GM12873 (cell line): Measurements from ENCODE around the gene GRIFIN.

Experiments used
- CTCF ChIP-seq: IDR thresholded peaks from 2 replicates; pipeline ENCODE4 v1.5.1; 2012; ENCODE audit warnings: low read depth, mild to moderate bottlenecking, moderate library complexity, low read length, control low read depth; ENCODE audit not compliant: insufficient read depth; ENCODE audit errors: missing control alignments

The GRIFIN gene

GRCh38 chr7:2511769-2512168 is 35.6 kb upstream of the GRIFIN start:
- TF ChIP-seq CTCF, result no peak

- TF ChIP-seq CTCF, result no peak
These were observed 34.9 kb upstream of the GRIFIN start for GRCh38 chr7:2510909-2511768.

GRCh38 chr7:2510130-2510776 is 34.1 kb upstream of the GRIFIN start:
- TF ChIP-seq CTCF, result no peak

GRCh38 chr7:2509298-2509906 is 33.2 kb upstream of the GRIFIN start:
- TF ChIP-seq CTCF, result no peak

- TF ChIP-seq CTCF, result no peak
These were observed 32.4 kb upstream of the GRIFIN start for GRCh38 chr7:2508327-2509215.

GRCh38 chr7:2507917-2508306 is 31.7 kb upstream of the GRIFIN start:
- no peak for TF ChIP-seq CTCF
